K562 (cell line): ENCODE measurements around the gene KCNMB4. TPM values are rescaled to one million over a fixed set of nuclear protein-coding genes. Genes with fewer than 3 reads are reported as not detected.
"Not testable (repeated sequence)": the region's sequence is repeated elsewhere in the genome, so short reads cannot be mapped to it uniquely, and the experiment has no call there.

Experiments
- ATAC-seq: fragments of 200-7000 bp; cut with Tn5 transposase; 3 replicates; pipeline ENCODE4 v1.9.1; 2020; ENCODE audit warnings: moderate library complexity
- BruUV-seq: library from RNA; stranded (reverse); fragments of 400-500 nt; replicated peaks from 2 replicates; lab custom pipeline; 2021; lab: Mats Ljungman, UMichigan
- CTCF ChIA-PET: fragments of 300-600 bp; formaldehyde crosslinking; extraction: SDS; loops from one replicate; lab custom pipeline; 2021; ENCODE audit warnings: low intra/inter-chr PET ratio; lab: Yijun Ruan, JAX
- POLR2A ChIA-PET: fragments of 300-600, 350-650 bp; sonication (Branson Sonifier 250); formaldehyde crosslinking; extraction: SDS; loops from one replicate; lab custom pipeline; 2021; ENCODE audit warnings: antibody characterized with exemption, inconsistent platforms; lab: Yijun Ruan, JAX
- DNase-seq, 4 experiments: peaks; one replicate each; pipeline versions ENCODE4 v3.0.0 to v3.0.0-alpha.2; 2011 to 2018; ENCODE audit warnings: low spot score in 3 of 4, mixed read lengths in 3 of 4; ENCODE audit errors: extremely low read depth in 1 of 4
- FAIRE-seq: peaks from 2 replicates; lab custom pipeline; 2011; peaks lifted over from hg19 to GRCh38; lab: Jason Lieb, UNC
- H2AFZ ChIP-seq: 2 replicates; pipeline ENCODE4 v1.6.0; 2011; ENCODE audit warnings: low read depth, low read length, control low read depth, inconsistent platforms
- H3K27ac ChIP-seq: fragments of 200-600 bp; 3 replicates; pipeline ENCODE4 v1.8.0; 2011; ENCODE audit warnings: low read depth, mild to moderate bottlenecking, control low read depth, inconsistent platforms, low read length, moderate library complexity, mixed read lengths; ENCODE audit errors: extremely low read depth
- H3K27me3 ChIP-seq, 2 experiments: fragments of 300-600 bp in 1 of 2; 2 replicates in 1 of 2; 3 replicates in 1 of 2; pipeline versions ENCODE4 v1.6.0 to v1.8.0; 2011; ENCODE audit warnings: inconsistent platforms in 2 of 2, low read length in 2 of 2, mild to moderate bottlenecking in 1 of 2, mixed read lengths in 1 of 2, moderate library complexity in 1 of 2; ENCODE audit not compliant: control insufficient read depth in 2 of 2, insufficient read depth in 2 of 2
- H3K36me3 ChIP-seq: fragments of 300-600 bp; 3 replicates; pipeline ENCODE4 v1.8.0; 2011; ENCODE audit warnings: mild to moderate bottlenecking, low read length, inconsistent platforms; ENCODE audit not compliant: control insufficient read depth, insufficient read depth
- H3K4me1 ChIP-seq, 2 experiments: fragments of 200-600 bp in 1 of 2; replicated peaks in 1 of 2; 2 replicates in 1 of 2; 3 replicates in 1 of 2; pipeline versions ENCODE4 v1.5.1 to v1.8.0; 2011; ENCODE audit warnings: inconsistent platforms in 2 of 2, low read length in 2 of 2, mild to moderate bottlenecking in 1 of 2, mixed read lengths in 1 of 2, moderate library complexity in 1 of 2; ENCODE audit not compliant: control insufficient read depth in 2 of 2, insufficient read depth in 2 of 2
- H3K4me2 ChIP-seq: 2 replicates; pipeline ENCODE4 v1.6.1; 2011; ENCODE audit warnings: low read length, control low read depth, inconsistent platforms, mixed read lengths; ENCODE audit not compliant: insufficient read depth
- H3K4me3 ChIP-seq: fragments of 200-600 bp; sonication (generic), shearing (Covaris generic); 2 replicates; pipeline ENCODE4 v1.5.1; 2016; ENCODE audit warnings: control low read depth, inconsistent platforms
- H3K79me2 ChIP-seq: fragments of 200-600 bp; 3 replicates; pipeline ENCODE4 v1.8.0; 2011; ENCODE audit warnings: low read length, inconsistent platforms; ENCODE audit not compliant: control insufficient read depth, insufficient read depth
- H3K9ac ChIP-seq, 2 experiments: 2 replicates each; pipeline versions ENCODE4 v1.6.0 to v1.6.1; 2011; ENCODE audit warnings: low read depth in 2 of 2, low read length in 2 of 2, control low read depth in 1 of 2, inconsistent platforms in 1 of 2, mild to moderate bottlenecking in 1 of 2, mixed read lengths in 1 of 2; ENCODE audit not compliant: insufficient read depth in 1 of 2
- H3K9me1 ChIP-seq: one replicate; pipeline ENCODE4 v1.6.0; 2011; ENCODE audit warnings: inconsistent platforms, mild to moderate bottlenecking, low read length, moderate library complexity; ENCODE audit not compliant: control insufficient read depth, insufficient read depth
- H3K9me3 ChIP-seq: replicated peaks from 2 replicates; pipeline ENCODE4 v1.5.1; 2011; ENCODE audit warnings: low read depth, low read length, inconsistent platforms; ENCODE audit not compliant: control insufficient read depth, insufficient read depth
- H4K20me1 ChIP-seq: replicated peaks from 2 replicates; pipeline ENCODE4 v1.6.1; 2011; ENCODE audit warnings: low read length, inconsistent platforms, mixed read lengths; ENCODE audit not compliant: control insufficient read depth, insufficient read depth
- DACH1 ChIP-seq: fragments of 450-650 bp; IDR thresholded peaks from 2 replicates; pipeline ENCODE4 v1.6.1; 2018; ENCODE audit not compliant: partially characterized antibody
- PHB2 ChIP-seq: fragments of 450-650 bp; IDR thresholded peaks from 2 replicates; pipeline ENCODE4 v1.6.1; 2017; ENCODE audit warnings: low read depth
- WGBS: fragments of 100-300 bp; shearing (Covaris generic); methylation state at CpG from one replicate; pipeline ENCODE4 v1.1.6; 2016; ENCODE audit warnings: low coverage, mixed read lengths; ENCODE audit not compliant: insufficient coverage; ENCODE audit errors: missing lambda C conversion rate; 5-methylcytosine and 5-hydroxymethylcytosine counted together
- in situ Hi-C: fragments of 300-500 bp; cut with MboI; formaldehyde crosslinking; loops from 4 replicates; pipeline ENCODE4 v1.15.0; 2018; ENCODE audit warnings: inconsistent platforms, mixed read lengths
- intact Hi-C: fragments of 100-400 bp; cut with micrococcal nuclease; formaldehyde crosslinking; loops from 2 replicates; pipeline ENCODE4 v1.14.2; 2022
- polyA plus RNA-seq, 8 experiments: library from polyadenylated mRNA; depleted of rRNA in 4 of 8; stranded (reverse) in 5 of 8; unstranded in 3 of 8; fragments of >200 nt; fragmentation: Nextera tagmentation in 2 of 8; fragmentation: Illumina TruSeq in 1 of 8; extraction: Ambion mirVana in 2 of 8; extraction: Trizol in 1 of 8; gene quantifications; 2 replicates each; pipeline versions ENCODE4 v1.2.1 to v1.2.3, GENCODE V29; 2011 to 2014; ENCODE audit warnings: inconsistent platforms in 1 of 8, missing spikeins in 1 of 8
- total RNA-seq, 7 experiments: library from RNA; depleted of rRNA in 6 of 7; stranded (reverse); fragments of >200 nt in 6 of 7; fragmentation: Illumina TruSeq in 2 of 7; extraction: Trizol in 2 of 7; gene quantifications; 2 replicates each; pipeline versions ENCODE4 v1.2.1 to v1.2.3, GENCODE V29; 2011 to 2021; ENCODE audit warnings: low replicate concordance in 1 of 7
- TF ChIP-seq, protein P1 (sequence below), 2 experiments: fragments of 450-650 bp; formaldehyde crosslinking in 1 of 2; IDR thresholded peaks; 2 replicates each; pipeline versions ENCODE4 v1.4.0 to v1.6.1; 2014 to 2020; ENCODE audit warnings: mild to moderate bottlenecking in 2 of 2, borderline replicate concordance in 1 of 2, low read depth in 1 of 2

KCNMB4 gene
- total and polyA plus RNA-seq, 9 of the 15 experiments (the other 6 are each of a cell fraction or from before 2014, with no cell fraction given): 0.01 to 0.14 (median 0.06) TPM; not detected in 1

DNA sequence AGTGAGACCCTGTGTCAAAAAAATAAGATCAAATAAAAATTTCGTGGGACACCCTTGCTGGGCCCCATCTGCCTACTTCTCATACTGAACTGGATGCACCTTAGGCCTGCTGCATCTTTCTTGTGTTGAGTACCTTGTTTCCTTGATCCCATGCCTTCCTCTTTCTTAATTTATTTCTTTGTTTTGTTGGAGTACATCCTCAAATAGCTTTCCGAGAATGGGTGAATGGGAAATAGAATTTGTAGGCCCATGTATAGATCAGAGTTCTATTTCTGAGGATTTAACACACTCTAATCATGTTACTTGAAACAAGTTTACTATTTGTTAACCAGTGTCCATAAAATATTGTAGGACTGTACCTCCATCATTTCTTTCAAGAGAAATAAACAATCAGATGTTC lies 23.6 kb downstream of the KCNMB4 start (continued):
- TF ChIP-seq, protein P1, sequence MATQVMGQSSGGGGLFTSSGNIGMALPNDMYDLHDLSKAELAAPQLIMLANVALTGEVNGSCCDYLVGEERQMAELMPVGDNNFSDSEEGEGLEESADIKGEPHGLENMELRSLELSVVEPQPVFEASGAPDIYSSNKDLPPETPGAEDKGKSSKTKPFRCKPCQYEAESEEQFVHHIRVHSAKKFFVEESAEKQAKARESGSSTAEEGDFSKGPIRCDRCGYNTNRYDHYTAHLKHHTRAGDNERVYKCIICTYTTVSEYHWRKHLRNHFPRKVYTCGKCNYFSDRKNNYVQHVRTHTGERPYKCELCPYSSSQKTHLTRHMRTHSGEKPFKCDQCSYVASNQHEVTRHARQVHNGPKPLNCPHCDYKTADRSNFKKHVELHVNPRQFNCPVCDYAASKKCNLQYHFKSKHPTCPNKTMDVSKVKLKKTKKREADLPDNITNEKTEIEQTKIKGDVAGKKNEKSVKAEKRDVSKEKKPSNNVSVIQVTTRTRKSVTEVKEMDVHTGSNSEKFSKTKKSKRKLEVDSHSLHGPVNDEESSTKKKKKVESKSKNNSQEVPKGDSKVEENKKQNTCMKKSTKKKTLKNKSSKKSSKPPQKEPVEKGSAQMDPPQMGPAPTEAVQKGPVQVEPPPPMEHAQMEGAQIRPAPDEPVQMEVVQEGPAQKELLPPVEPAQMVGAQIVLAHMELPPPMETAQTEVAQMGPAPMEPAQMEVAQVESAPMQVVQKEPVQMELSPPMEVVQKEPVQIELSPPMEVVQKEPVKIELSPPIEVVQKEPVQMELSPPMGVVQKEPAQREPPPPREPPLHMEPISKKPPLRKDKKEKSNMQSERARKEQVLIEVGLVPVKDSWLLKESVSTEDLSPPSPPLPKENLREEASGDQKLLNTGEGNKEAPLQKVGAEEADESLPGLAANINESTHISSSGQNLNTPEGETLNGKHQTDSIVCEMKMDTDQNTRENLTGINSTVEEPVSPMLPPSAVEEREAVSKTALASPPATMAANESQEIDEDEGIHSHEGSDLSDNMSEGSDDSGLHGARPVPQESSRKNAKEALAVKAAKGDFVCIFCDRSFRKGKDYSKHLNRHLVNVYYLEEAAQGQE (IDR thresholded peaks at IDR 0.05; ENCODE audit: borderline replicate concordance): no peak
- TF ChIP-seq, protein P1 (CRISPR knock-in tag; IDR thresholded peaks at IDR 0.05; ENCODE audit: low read depth): no peak
- TF ChIP-seq PHB2 (no peak), DACH1 (no peak)

DNA sequence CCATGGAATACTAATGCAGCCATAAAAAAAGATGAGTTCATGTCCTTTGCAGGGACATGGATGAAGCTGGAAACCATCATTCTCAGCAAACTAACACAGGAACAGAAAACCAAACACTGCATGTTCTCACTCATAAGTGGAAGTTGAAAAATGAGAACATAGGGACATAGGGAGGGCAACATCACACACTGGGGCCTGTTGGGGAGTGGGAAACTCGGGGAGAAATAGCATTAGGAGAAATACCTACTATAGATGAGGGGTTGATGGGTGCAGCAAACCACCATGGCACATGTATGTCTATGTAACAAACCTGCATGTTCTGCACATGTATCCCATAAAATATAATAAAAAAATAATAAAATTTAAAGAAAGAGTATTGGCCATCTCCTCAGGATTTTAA lies 26.5 kb downstream of the KCNMB4 start:
- H2AFZ ChIP-seq, H3K4me1 ChIP-seq, in situ Hi-C loops, ATAC-seq, intact Hi-C loops, H3K27ac ChIP-seq, H3K9ac ChIP-seq, BruUV-seq, H3K9me3 ChIP-seq, CTCF ChIA-PET, DNase-seq, H3K79me2 ChIP-seq, POLR2A ChIA-PET, H3K27me3 ChIP-seq, H4K20me1 ChIP-seq, H3K36me3 ChIP-seq, FAIRE-seq, H3K4me2 ChIP-seq, H3K9me1 ChIP-seq, H3K4me3 ChIP-seq: not testable (repeated sequence)
- 8% methylated on average over 1 of the region's 1 CpG for WGBS
